Skin epidermis (tissue), 12 donors: ENCODE results near the gene RAB33B.

Source experiments
- H3K27ac ChIP-seq, 21 experiments: fragments of 200-600 bp; sonication (generic) in 11 of 21; one replicate each; pipeline ENCODE4 v1.5.0; 2020; ENCODE audit warnings: mild to moderate bottlenecking in 3 of 21, inconsistent platforms in 2 of 21, moderate library complexity in 2 of 21
- H3K4me3 ChIP-seq, 7 experiments: fragments of 200-600 bp; sonication (generic) in 2 of 7; one replicate each; pipeline ENCODE4 v1.5.0; 2020; ENCODE audit warnings: inconsistent platforms in 2 of 7, mild to moderate bottlenecking in 2 of 7, moderate library complexity in 1 of 7

RAB33B gene

GRCh38 chr4:139501927-139502899 is 48.3 kb downstream of the RAB33B start:
- Histone ChIP-seq H3K4me3 (no peak overlapping the region), H3K27ac (peak overlapping the region in 1 of 21 experiments; percentile 23)

DNA sequence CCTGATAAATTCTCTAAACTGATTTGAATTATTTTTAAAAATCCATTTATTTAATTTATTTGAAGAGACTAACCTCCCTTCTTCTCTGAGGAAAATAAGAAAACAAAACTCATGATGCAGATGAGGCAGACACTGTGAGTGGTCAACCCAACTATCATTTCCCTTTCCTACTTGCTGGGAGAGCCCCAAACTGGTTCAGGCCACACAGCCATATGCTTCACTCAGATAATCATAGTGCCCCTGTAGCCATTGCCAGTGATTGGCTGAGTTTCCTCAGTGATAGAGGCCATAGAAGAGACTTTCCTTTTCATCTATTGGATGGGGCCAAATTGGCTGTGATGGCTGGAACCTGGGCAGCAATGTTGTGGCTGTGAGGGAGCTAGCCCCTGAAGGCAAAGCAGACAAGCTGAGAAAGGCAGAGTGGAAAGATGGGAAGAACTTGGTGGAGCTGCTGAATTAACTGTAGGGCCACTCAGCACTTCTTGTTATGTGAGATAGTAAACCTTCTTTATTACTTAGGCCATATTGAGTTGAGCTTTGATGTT is 49.8 kb downstream of the RAB33B start:
- Histone ChIP-seq H3K27ac (no peak overlapping the region), H3K4me3 (no peak overlapping the region)

DNA sequence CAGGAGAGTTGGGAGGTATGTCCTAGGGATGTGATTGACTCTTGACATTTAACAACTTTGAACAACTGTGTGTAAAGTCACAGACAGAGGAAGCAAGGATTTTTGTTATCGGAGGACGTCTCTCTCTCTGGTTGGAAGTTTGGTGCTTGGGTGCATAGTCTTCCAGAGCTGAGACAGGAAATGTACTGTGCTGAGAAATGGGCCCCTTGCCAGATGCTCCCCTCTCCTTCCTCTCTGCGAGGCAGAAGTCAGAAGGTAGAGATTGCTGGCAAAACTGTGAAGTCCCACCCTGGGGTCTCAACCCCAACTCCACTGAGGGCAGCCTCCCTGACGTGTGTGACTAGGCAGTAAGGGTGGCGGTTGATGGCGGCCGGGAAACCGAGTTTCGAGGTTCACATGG is 52.9 kb downstream of the RAB33B start:
- Histone ChIP-seq H3K27ac (no peak overlapping the region), H3K4me3 (no peak overlapping the region)

DNA sequence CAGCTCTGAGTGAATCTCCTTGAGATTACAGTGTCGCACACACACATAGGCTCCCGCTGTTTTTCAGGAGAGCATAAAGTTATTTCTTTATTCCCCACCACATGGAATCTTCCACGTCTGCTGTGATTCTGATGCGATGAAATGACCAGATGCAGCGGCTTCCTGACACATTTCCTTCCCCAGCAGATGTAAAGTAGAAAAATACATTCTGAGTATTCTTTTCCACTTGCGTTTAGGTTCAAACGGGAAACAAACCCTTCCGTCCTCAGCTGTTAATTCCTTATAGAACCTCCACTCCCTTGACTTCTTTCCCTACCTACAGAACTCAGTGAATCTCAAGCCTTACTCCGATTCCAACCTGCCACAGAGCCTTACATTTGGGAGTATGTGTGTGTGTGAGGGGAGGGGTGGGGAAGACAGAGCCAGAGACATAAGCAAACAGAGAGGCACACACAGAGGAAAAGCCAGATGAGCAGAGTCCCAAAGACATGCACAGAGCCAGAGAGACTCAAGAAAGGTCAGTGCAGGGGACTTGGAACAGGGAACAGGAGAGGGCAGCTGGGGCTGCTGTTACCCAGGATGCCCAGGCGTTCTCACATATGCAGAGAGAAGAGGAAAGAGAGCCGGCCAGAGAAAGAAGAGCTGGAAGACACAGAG is 54.8 kb downstream of the RAB33B start:
- Histone ChIP-seq H3K4me3 (no peak overlapping the region), H3K27ac (no peak overlapping the region)

- no peak overlapping the region for H3K27ac ChIP-seq
- H3K4me3 ChIP-seq = no peak overlapping the region
Measured at GRCh38 chr4:139509727-139510410, 55.9 kb downstream of the RAB33B start.

DNA sequence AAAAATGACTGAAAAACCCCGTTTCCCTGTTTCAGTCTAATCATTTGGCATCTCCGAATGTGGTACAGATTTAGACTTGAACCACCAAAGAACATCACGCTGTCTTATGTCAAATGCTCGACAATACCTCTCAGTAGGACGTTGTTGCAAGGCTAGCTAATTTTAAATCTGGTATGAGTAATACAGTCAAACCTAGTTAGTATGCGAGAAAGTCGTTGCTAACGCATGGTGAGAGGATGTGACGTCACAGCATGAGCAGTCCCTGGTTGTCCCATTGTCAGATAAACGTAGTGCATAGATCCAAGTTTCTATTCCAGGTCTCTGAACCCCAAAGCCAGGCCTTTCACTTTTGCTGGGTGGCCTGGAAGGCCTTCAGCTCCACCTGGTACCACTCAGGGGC is 57.4 kb downstream of the RAB33B start:
- H3K27ac ChIP-seq = no peak overlapping the region
- no peak overlapping the region for H3K4me3 ChIP-seq

GRCh38 chr4:139514382-139515059 is 60.6 kb downstream of the RAB33B start:
- Histone ChIP-seq H3K4me3 (no peak overlapping the region), H3K27ac (no peak overlapping the region)

GRCh38 chr4:139515531-139515958 is 61.6 kb downstream of the RAB33B start:
- H3K4me3 ChIP-seq = no peak overlapping the region
- no peak overlapping the region for H3K27ac ChIP-seq

GRCh38 chr4:139521754-139522401 is 68.0 kb downstream of the RAB33B start:
- Histone ChIP-seq H3K27ac (no peak overlapping the region), H3K4me3 (no peak overlapping the region)

DNA sequence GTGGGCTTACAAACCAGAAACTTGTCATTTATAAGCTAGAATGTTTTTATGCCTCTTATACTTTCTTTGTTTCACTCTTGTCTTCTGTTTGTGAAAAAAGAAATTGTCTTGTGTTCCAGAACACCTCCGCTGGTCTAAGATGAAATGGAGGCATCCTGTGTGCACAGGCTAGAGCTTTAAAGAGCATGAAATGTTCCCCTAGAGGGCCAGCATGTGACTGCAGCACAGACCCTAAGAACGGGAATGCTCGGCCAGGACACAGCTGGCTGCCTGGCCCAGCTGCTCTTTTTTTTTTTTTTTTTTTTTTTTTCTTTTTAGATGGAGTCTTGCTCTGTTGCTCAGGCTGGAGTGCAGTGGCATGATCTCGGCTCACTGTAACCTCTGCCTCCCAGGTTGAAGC is 68.5 kb downstream of the RAB33B start:
- no peak overlapping the region for H3K27ac ChIP-seq

GRCh38 chr4:139523076-139523475 is 69.2 kb downstream of the RAB33B start:
- Histone ChIP-seq H3K27ac (no peak overlapping the region), H3K4me3 (no peak overlapping the region)

More for the DNA sequence above, 68.5 kb downstream of the RAB33B start:
- no peak overlapping the region for H3K4me3 ChIP-seq

DNA sequence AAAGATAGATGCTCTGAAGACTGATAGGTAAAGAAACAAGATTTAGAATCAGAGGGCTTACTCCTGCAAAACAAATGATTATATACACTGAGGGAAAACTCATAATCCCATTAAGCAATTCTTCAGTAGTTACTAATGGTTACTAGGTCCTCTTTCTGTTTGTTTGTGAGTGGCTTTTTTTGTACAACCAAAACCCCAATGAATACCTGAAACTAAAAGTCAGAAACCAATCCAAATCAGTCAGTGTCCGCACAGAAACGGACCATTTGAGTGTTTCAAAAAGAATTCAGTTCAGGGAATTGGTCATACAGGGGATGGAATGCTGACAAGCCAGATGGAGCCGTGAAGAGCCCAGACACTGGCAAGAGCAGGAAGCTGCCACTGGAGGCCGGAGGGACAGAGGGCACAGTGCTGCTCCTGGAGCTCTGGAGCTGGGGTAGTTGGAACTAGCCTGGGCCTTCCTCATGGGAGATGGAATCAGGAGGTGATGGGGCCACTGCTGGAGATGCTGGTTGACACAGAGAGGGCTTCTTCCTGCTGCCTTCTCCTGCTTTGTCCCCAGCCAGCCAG is 70.2 kb downstream of the RAB33B start:
- Histone ChIP-seq H3K4me3 (no peak overlapping the region), H3K27ac (peak overlapping the region in 2 of 21 experiments; percentile 6)

DNA sequence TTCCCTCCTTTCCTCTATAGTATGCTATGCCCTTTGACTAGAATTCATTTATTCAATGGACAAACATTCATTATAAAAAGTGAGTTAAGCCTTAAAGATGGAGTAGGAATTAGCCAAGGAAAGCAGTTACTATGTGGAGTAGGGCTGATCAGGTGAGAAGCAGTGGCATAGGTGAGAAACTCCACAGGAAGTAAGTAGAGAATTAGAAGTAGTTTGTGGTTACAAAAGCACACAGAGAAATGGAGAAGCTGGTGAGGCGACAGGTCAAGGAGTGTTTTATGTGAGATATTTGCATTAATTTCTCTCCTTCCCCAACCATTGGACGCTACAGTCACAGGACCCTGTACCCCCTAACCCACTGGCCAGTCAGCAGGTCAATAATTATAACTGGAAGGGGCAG is 71.5 kb downstream of the RAB33B start:
- peak overlapping the region in 1 of 21 experiments; percentile 50 for H3K27ac ChIP-seq

More for the DNA sequence above, 71.5 kb downstream of the RAB33B start:
- H3K4me3 ChIP-seq = no peak overlapping the region
